Airway epithelial cell (primary cell): ENCODE results near the gene TNFAIP2. TPM values are rescaled to one million over a fixed set of nuclear protein-coding genes. Genes with fewer than 3 reads are reported as not detected.

ENCODE experiments used
- total RNA-seq: library from RNA; depleted of rRNA; stranded (reverse); fragments of >200 nt; gene quantifications from 2 replicates; pipeline ENCODE4 v1.2.3, GENCODE V29; 2015

Gene TNFAIP2
- 4.4 and 5.4 TPM in 2 replicates for total RNA-seq

DNA sequence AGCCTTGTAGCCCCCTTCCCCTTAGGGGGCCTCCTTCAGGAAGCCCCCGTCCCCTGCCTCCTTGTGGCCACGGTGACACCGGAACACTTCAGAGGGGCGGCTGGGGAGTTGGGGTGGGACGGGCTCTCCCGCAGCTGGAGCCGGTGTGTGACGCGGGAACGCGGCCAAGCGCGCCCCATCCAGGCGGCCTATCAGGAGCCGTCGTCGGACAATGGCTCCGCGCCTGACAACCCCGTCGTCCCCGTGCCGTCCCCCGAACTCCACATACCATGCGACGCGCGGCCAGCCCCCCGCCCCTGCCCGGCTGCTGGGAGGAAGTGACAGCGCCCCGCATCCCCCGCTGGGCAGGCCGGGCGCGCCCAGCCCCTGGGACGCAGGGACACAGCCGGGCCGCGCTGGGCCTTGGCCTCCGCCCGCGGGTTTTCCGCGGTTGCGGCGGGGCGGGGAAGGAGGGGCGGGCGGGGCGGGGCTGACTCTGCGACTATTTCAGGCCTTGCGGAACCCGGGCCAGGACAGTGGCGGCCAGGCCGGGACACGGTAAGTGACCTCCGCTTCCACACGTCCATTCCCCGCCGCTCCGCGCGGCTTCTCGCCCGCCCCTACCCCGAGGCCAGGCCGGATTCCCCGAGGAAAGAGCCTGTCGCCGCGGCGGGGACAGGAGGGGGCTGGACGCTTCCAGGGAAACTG, at the start of gene TNFAIP2:
Gene TNFAIP2, plus strand, starts transcription at position 515 of the 687 bp plus-strand sequence. CDS start 2,997 bp downstream, outside the sequence.

GRCh38 chr14:103084021-103084919, 39.0 kb upstream of the TNFAIP2 start, which contains the start of gene LBHD2:
TSS of gene LBHD2 (plus strand) at chr14:103084210. CDS start at chr14:103086013, 1,803 bp downstream.

GRCh38 chr14:103094406-103095209, 28.7 kb upstream of the TNFAIP2 start, which contains the start of gene EXOC3L4:
TSS of gene EXOC3L4 (plus strand) at chr14:103094725. CDS start at chr14:103100220, 5,495 bp downstream.

Other genes with a start within 250 kb of the TNFAIP2 start
- 1.1 and 3.8 TPM in 2 replicates for gene AMN, start 200.8 kb upstream of the TNFAIP2 start, total RNA-seq
- 54.7 and 66.1 TPM in 2 replicates for gene CDC42BPB, start 65.9 kb upstream of the TNFAIP2 start, total RNA-seq
- gene LBHD2, start 39.3 kb upstream of the TNFAIP2 start, total RNA-seq = not detected in 2 replicates
- not detected in 2 replicates for gene EXOC3L4, start 28.7 kb upstream of the TNFAIP2 start, total RNA-seq
- 117 and 136 TPM in 2 replicates for gene EIF5, start 210.8 kb downstream of the TNFAIP2 start, total RNA-seq